ENCODE data around the gene FBXO42.

The FBXO42 gene

GRCh38 chr1:16351994-16352841 is at the start of gene FBXO42:
TSS of gene FBXO42 (minus strand) at chr1:16352480. CDS start at chr1:16315418, 37,062 bp downstream.
- peak; percentile 94 for DNase-seq

- DNase-seq, result no peak
Measured at GRCh38 chr1:16398371-16398953, 46.2 kb upstream of the FBXO42 start.

GRCh38 chr1:16397120-16397519 is 44.8 kb upstream of the FBXO42 start:
- no peak for DNase-seq

GRCh38 chr1:16396591-16396990 is 44.3 kb upstream of the FBXO42 start:
- no peak for DNase-seq

- DNase-seq, result no peak
Measured at GRCh38 chr1:16394977-16395376, 42.7 kb upstream of the FBXO42 start.

- no peak for DNase-seq
Measured at GRCh38 chr1:16393570-16394521, 41.6 kb upstream of the FBXO42 start.

- DNase-seq, result no peak
Measured at GRCh38 chr1:16392740-16393569, 40.7 kb upstream of the FBXO42 start.

GRCh38 chr1:16391411-16391810 is 39.1 kb upstream of the FBXO42 start:
- no peak for DNase-seq

GRCh38 chr1:16387201-16388188 is 35.2 kb upstream of the FBXO42 start:
- no peak for DNase-seq

- no peak for DNase-seq
Measured at GRCh38 chr1:16386454-16387113, 34.3 kb upstream of the FBXO42 start.

- no peak for DNase-seq
Measured at GRCh38 chr1:16385659-16386453, 33.6 kb upstream of the FBXO42 start.

- DNase-seq, result no peak
Measured at GRCh38 chr1:16383888-16384287, 31.6 kb upstream of the FBXO42 start.

GRCh38 chr1:16380868-16381267 is 28.6 kb upstream of the FBXO42 start:
- no peak for DNase-seq

- DNase-seq, result no peak
Measured at GRCh38 chr1:16378443-16378842, 26.2 kb upstream of the FBXO42 start.

- no peak for DNase-seq
Measured at GRCh38 chr1:16376971-16377370, 24.7 kb upstream of the FBXO42 start.

- no peak for DNase-seq
Measured at GRCh38 chr1:16375521-16376340, 23.5 kb upstream of the FBXO42 start.

- DNase-seq, result no peak
Measured at GRCh38 chr1:16374266-16374665, 22.0 kb upstream of the FBXO42 start.

- DNase-seq, result no peak
Measured at GRCh38 chr1:16372535-16373285, 20.4 kb upstream of the FBXO42 start.
